ENCODE results near the gene GRIA4. TPM values are rescaled to one million over a fixed set of nuclear protein-coding genes. Genes with fewer than 3 reads are reported as not detected.

Gene GRIA4
- total RNA-seq, 4 donors from 2014 or later = 0.08 to 1.0 (median 0.76) TPM

GRCh38 chr11:105897161-105897560 is 287.3 kb downstream of the GRIA4 start:
- no peak for TF ChIP-seq POLR2A (IDR thresholded peaks at IDR 0.05)
- TF ChIP-seq CTCF (IDR thresholded peaks at IDR 0.05) = no peak
- intact Hi-C loops (cut with DNase I; ENCODE audit: low total_unique reads) = no loop called here
- H3K4me3 ChIP-seq (ENCODE audit: low read depth, poor library complexity, severe bottlenecking) = no peak overlapping the region
- 87 to 89% methylated on average over 2 of the region's 2 CpGs for WGBS, 2 donors
- no peak for DNase-seq (ENCODE audit: low spot score in 2 of 2)

GRCh38 chr11:105899772-105900171 is 289.9 kb downstream of the GRIA4 start:
- no peak for DNase-seq (ENCODE audit: low spot score in 2 of 2)
- 88 to 92% methylated on average over 4 of the region's 4 CpGs for WGBS, 2 donors
- intact Hi-C loops (cut with DNase I; ENCODE audit: low total_unique reads) = no loop called here
- H3K4me3 ChIP-seq (ENCODE audit: low read depth, poor library complexity, severe bottlenecking) = no peak overlapping the region
- TF ChIP-seq CTCF (IDR thresholded peaks at IDR 0.05) = no peak
- TF ChIP-seq POLR2A (IDR thresholded peaks at IDR 0.05) = no peak

- intact Hi-C loops (cut with DNase I; ENCODE audit: low total_unique reads) = no loop called here
- TF ChIP-seq CTCF (IDR thresholded peaks at IDR 0.05) (no peak), POLR2A (IDR thresholded peaks at IDR 0.05) (no peak)
- WGBS, 2 donors = 95% methylated on average over 11 of the region's 11 CpGs
- DNase-seq (ENCODE audit: low spot score in 2 of 2) = no peak
- no peak overlapping the region for H3K4me3 ChIP-seq (ENCODE audit: low read depth, poor library complexity, severe bottlenecking)
Observed at GRCh38 chr11:105900515-105901035, 290.7 kb downstream of the GRIA4 start.

GRCh38 chr11:105903113-105903512 is 293.2 kb downstream of the GRIA4 start:
- intact Hi-C loops (cut with DNase I; ENCODE audit: low total_unique reads) = no loop called here
- no peak overlapping the region for H3K4me3 ChIP-seq (ENCODE audit: low read depth, poor library complexity, severe bottlenecking)
- TF ChIP-seq CTCF (IDR thresholded peaks at IDR 0.05) (no peak), POLR2A (IDR thresholded peaks at IDR 0.05) (no peak)
- no peak for DNase-seq (ENCODE audit: low spot score in 2 of 2)
- WGBS, 2 donors = 74 to 77% methylated on average over 2 of the region's 2 CpGs

- no peak for DNase-seq (ENCODE audit: low spot score in 2 of 2)
Observed at GRCh38 chr11:105906517-105906916, 296.6 kb downstream of the GRIA4 start.

More at GRCh38 chr11:105906517-105906916, 296.6 kb downstream of the GRIA4 start:
- intact Hi-C loops (cut with DNase I; ENCODE audit: low total_unique reads) = no loop called here
- no peak overlapping the region for H3K4me3 ChIP-seq (ENCODE audit: low read depth, poor library complexity, severe bottlenecking)
- TF ChIP-seq POLR2A (IDR thresholded peaks at IDR 0.05) (no peak), CTCF (IDR thresholded peaks at IDR 0.05) (no peak)
- WGBS, 2 donors = 74 to 75% methylated on average over 5 of the region's 5 CpGs

Data from lower leg skin (tissue), 4 donors.